Epidermal melanocyte (primary cell): ENCODE results near the gene DNA2.
"Not testable (repeated sequence)": the region's sequence is repeated elsewhere in the genome, so short reads cannot be mapped to it uniquely, and the experiment has no call there.

Experiments used
- DNase-seq: peaks from one replicate; pipeline ENCODE4 v3.0.0; 2011; ENCODE audit warnings: low spot score; ENCODE audit not compliant: insufficient read length

The DNA2 gene

GRCh38 chr10:68471586-68472408, at the start of gene DNA2:
Gene DNA2 (minus strand): TSS chr10:68471973. CDS start chr10:68471864, 109 bp downstream.
- DNase-seq, result peak; percentile 89

GRCh38 chr10:68518609-68519008, 46.8 kb upstream of the DNA2 start:
- DNase-seq, result not testable (repeated sequence)

- no peak for DNase-seq
Measured at GRCh38 chr10:68517188-68517587, 45.4 kb upstream of the DNA2 start.

GRCh38 chr10:68516766-68517165, 45.0 kb upstream of the DNA2 start:
- no peak for DNase-seq

GRCh38 chr10:68516216-68516615, 44.4 kb upstream of the DNA2 start:
- DNase-seq, result not testable (repeated sequence)

- DNase-seq, result no peak
Measured at GRCh38 chr10:68508090-68508489, 36.3 kb upstream of the DNA2 start.

GRCh38 chr10:68506411-68506810, 34.6 kb upstream of the DNA2 start:
- no peak for DNase-seq

GRCh38 chr10:68502846-68503245, 31.1 kb upstream of the DNA2 start:
- DNase-seq, result no peak

GRCh38 chr10:68501691-68502090, 29.9 kb upstream of the DNA2 start:
- no peak for DNase-seq

GRCh38 chr10:68499544-68499943, 27.8 kb upstream of the DNA2 start:
- DNase-seq, result no peak

GRCh38 chr10:68496072-68496471, 24.3 kb upstream of the DNA2 start:
- DNase-seq, result no peak

- no peak for DNase-seq
Measured at GRCh38 chr10:68492118-68492517, 20.3 kb upstream of the DNA2 start.

- DNase-seq, result no peak
Measured at GRCh38 chr10:68489919-68490318, 18.1 kb upstream of the DNA2 start.

GRCh38 chr10:68474021-68474420, 2.2 kb upstream of the DNA2 start:
- no peak for DNase-seq

- no peak for DNase-seq
Measured at GRCh38 chr10:68471063-68471585, 649 bp downstream of the DNA2 start.

- DNase-seq, result no peak
Measured at GRCh38 chr10:68470300-68470699, 1.5 kb downstream of the DNA2 start.

- DNase-seq, result no peak
Measured at GRCh38 chr10:68469838-68470237, 1.9 kb downstream of the DNA2 start.

- not testable (repeated sequence) for DNase-seq
Measured at GRCh38 chr10:68464729-68465128, 7.0 kb downstream of the DNA2 start.

GRCh38 chr10:68463365-68464093, 8.2 kb downstream of the DNA2 start:
- DNase-seq, result no peak

- no peak for DNase-seq
Measured at GRCh38 chr10:68462536-68462935, 9.2 kb downstream of the DNA2 start.

GRCh38 chr10:68461032-68461431, 10.7 kb downstream of the DNA2 start:
- DNase-seq, result no peak

- not testable (repeated sequence) for DNase-seq
Measured at GRCh38 chr10:68449698-68450097, 22.1 kb downstream of the DNA2 start.
